ENCODE results near the gene FRMD4A.

Gene FRMD4A

GRCh38 chr10:14293526-14293925 is 37.2 kb downstream of the FRMD4A start:
- no peak for DNase-seq (ENCODE audit: low spot score)

- no peak for DNase-seq (ENCODE audit: low spot score)
These were observed 39.4 kb downstream of the FRMD4A start for GRCh38 chr10:14291296-14291695.

- DNase-seq (ENCODE audit: low spot score) = no peak
These were observed 44.7 kb downstream of the FRMD4A start for GRCh38 chr10:14285941-14286560.

- DNase-seq (ENCODE audit: low spot score) = no peak
These were observed 48.4 kb downstream of the FRMD4A start for GRCh38 chr10:14282276-14282675.

- DNase-seq (ENCODE audit: low spot score) = no peak
These were observed 52.2 kb downstream of the FRMD4A start for GRCh38 chr10:14278533-14278932.

- DNase-seq (ENCODE audit: low spot score) = no peak
These were observed 54.5 kb downstream of the FRMD4A start for GRCh38 chr10:14276210-14276609.

GRCh38 chr10:14271621-14272020 is 59.1 kb downstream of the FRMD4A start:
- no peak for DNase-seq (ENCODE audit: low spot score)

GRCh38 chr10:14270370-14270769 is 60.4 kb downstream of the FRMD4A start:
- no peak for DNase-seq (ENCODE audit: low spot score)

- DNase-seq (ENCODE audit: low spot score) = no peak
These were observed 65.0 kb downstream of the FRMD4A start for GRCh38 chr10:14265709-14266108.

GRCh38 chr10:14262836-14263425 is 67.8 kb downstream of the FRMD4A start:
- DNase-seq (ENCODE audit: low spot score) = no peak

- no peak for DNase-seq (ENCODE audit: low spot score)
These were observed 69.4 kb downstream of the FRMD4A start for GRCh38 chr10:14261336-14261735.

GRCh38 chr10:14259696-14260566 is 70.8 kb downstream of the FRMD4A start:
- DNase-seq (ENCODE audit: low spot score) = no peak

- DNase-seq (ENCODE audit: low spot score) = no peak
These were observed 76.4 kb downstream of the FRMD4A start for GRCh38 chr10:14254368-14254767.

GRCh38 chr10:14253711-14254110 is 77.0 kb downstream of the FRMD4A start:
- no peak for DNase-seq (ENCODE audit: low spot score)

GRCh38 chr10:14253079-14253478 is 77.6 kb downstream of the FRMD4A start:
- DNase-seq (ENCODE audit: low spot score) = no peak

- DNase-seq (ENCODE audit: low spot score) = no peak
These were observed 80.1 kb downstream of the FRMD4A start for GRCh38 chr10:14250496-14251076.

- DNase-seq (ENCODE audit: low spot score) = no peak
These were observed 83.2 kb downstream of the FRMD4A start for GRCh38 chr10:14247377-14248116.

- DNase-seq (ENCODE audit: low spot score) = no peak
These were observed 85.9 kb downstream of the FRMD4A start for GRCh38 chr10:14244801-14245211.

GRCh38 chr10:14244147-14244546 is 86.6 kb downstream of the FRMD4A start:
- no peak for DNase-seq (ENCODE audit: low spot score)

GRCh38 chr10:14243221-14243620 is 87.5 kb downstream of the FRMD4A start:
- DNase-seq (ENCODE audit: low spot score) = no peak

- no peak for DNase-seq (ENCODE audit: low spot score)
These were observed 89.5 kb downstream of the FRMD4A start for GRCh38 chr10:14241196-14241595.
